PC-9 (cell line): Measurements from ENCODE around the gene U2AF1. TPM values are rescaled to one million over a fixed set of nuclear protein-coding genes. Genes with fewer than 3 reads are reported as not detected.
"Not testable (repeated sequence)": the region's sequence is repeated elsewhere in the genome, so short reads cannot be mapped to it uniquely, and the experiment has no call there.

ENCODE experiments used
- BruUV-seq: library from RNA; stranded (reverse); fragments of 400-500 nt; replicated peaks from 2 replicates; lab custom pipeline; 2021; lab: Mats Ljungman, UMichigan
- CTCF ChIA-PET: fragments of 300-600 bp; sonication (Branson Sonifier 250); formaldehyde crosslinking; loops from one replicate; lab custom pipeline; 2022; ENCODE audit warnings: antibody characterized with exemption; lab: Charles Lee
- POLR2A ChIA-PET: fragments of 300-600 bp; sonication (Branson Sonifier 250); formaldehyde crosslinking; loops from one replicate; lab custom pipeline; 2022; ENCODE audit warnings: antibody characterized with exemption; ENCODE audit not compliant: unreplicated experiment; lab: Charles Lee
- DNase-seq, 2 experiments: peaks; one replicate each; pipeline versions ENCODE4 v3.0.0 to v3.0.0-alpha.2; 2015 to 2022; ENCODE audit warnings: mixed read lengths in 1 of 2
- H2AFZ ChIP-seq: fragments of 200-600 bp; sonication (generic); 2 replicates; pipeline ENCODE4 v1.8.1; 2017; ENCODE audit warnings: antibody characterized with exemption
- H3F3A ChIP-seq: fragments of 200-600 bp; sonication (generic); 2 replicates; pipeline ENCODE4 v1.8.1; 2017; ENCODE audit warnings: antibody characterized with exemption, mild to moderate bottlenecking, low read depth; ENCODE audit not compliant: insufficient read depth
- H3K27ac ChIP-seq: fragments of 200-600 bp; sonication (generic); 2 replicates; pipeline ENCODE4 v1.6.1; 2016; ENCODE audit warnings: mixed run types
- H3K27me3 ChIP-seq: fragments of 200-600 bp; sonication (generic); 2 replicates; pipeline ENCODE4 v1.6.1; 2016; ENCODE audit warnings: low read depth, mixed run types; ENCODE audit not compliant: insufficient read depth
- H3K36me3 ChIP-seq: fragments of 200-600 bp; sonication (generic); 2 replicates; pipeline ENCODE4 v1.6.1; 2016; ENCODE audit warnings: low read depth, mixed run types
- H3K4me1 ChIP-seq: fragments of 200-600 bp; sonication (generic); replicated peaks from 2 replicates; pipeline ENCODE4 v1.6.1; 2016; ENCODE audit warnings: mixed run types; ENCODE audit not compliant: insufficient read depth
- H3K4me2 ChIP-seq: fragments of 200-600 bp; sonication (generic); 2 replicates; pipeline ENCODE4 v1.6.1; 2017; ENCODE audit warnings: mixed run types
- H3K4me3 ChIP-seq: fragments of 200-600 bp; sonication (generic); 2 replicates; pipeline ENCODE4 v1.6.1; 2016; ENCODE audit warnings: mixed run types
- H3K79me2 ChIP-seq: fragments of 200-600 bp; sonication (generic); 2 replicates; pipeline ENCODE4 v1.6.1; 2017; ENCODE audit warnings: low read depth, mixed run types
- H3K9me2 ChIP-seq: fragments of 200-600 bp; sonication (generic); 2 replicates; pipeline ENCODE4 v1.8.1; 2017; ENCODE audit warnings: mild to moderate bottlenecking; ENCODE audit not compliant: insufficient read depth
- H3K9me3 ChIP-seq: fragments of 200-600 bp; sonication (generic); 2 replicates; pipeline ENCODE4 v1.8.1; 2016; ENCODE audit warnings: low read depth; ENCODE audit not compliant: insufficient read depth
- H4K20me1 ChIP-seq: fragments of 200-600 bp; sonication (generic); 2 replicates; pipeline ENCODE4 v1.8.1; 2017; ENCODE audit not compliant: insufficient read depth
- CTCF ChIP-seq: fragments of 200-600 bp; sonication (generic); conservative IDR thresholded peaks from 2 replicates; pipeline ENCODE4 v1.6.1; 2017; ENCODE audit warnings: mixed run types, antibody characterized with exemption, mild to moderate bottlenecking, moderate library complexity
- intact Hi-C: fragments of 100-400 bp; cut with micrococcal nuclease; formaldehyde crosslinking; loops from one replicate; pipeline ENCODE4 v1.10.0; 2022; ENCODE audit not compliant: unreplicated experiment
- total RNA-seq: library from RNA; stranded (reverse); gene quantifications from 2 replicates; pipeline ENCODE4 v1.2.3, GENCODE V29; 2021

The U2AF1 gene
- total RNA-seq, 1 experiment from 2014 or later, result 48.8 TPM

DNA sequence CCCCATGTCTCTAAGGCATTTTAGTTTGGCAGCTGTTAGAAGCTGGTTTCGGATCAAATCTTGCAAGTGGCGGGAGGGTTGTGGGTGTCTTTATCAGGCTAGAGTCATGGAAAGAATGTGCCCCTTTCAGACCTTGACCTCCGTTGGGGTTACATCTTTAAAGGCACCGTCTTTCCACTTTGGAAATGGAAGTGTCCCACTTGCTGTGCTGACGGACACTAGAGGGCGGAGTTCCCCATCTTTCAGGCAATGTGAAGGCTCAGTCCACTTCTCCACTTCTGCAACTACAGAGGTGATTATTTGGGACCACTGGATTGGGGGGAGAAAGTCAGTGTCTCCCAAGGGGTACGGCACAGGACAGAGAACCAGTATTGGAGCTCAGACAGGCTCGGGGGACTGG lies 31.6 kb upstream of the U2AF1 start:
- CTCF ChIA-PET, intact Hi-C loops, H3K9me2 ChIP-seq, H3F3A ChIP-seq, BruUV-seq, H3K4me3 ChIP-seq, H3K4me2 ChIP-seq, DNase-seq, H3K36me3 ChIP-seq, H3K79me2 ChIP-seq, H3K9me3 ChIP-seq, H3K27ac ChIP-seq, H4K20me1 ChIP-seq, H3K4me1 ChIP-seq, H3K27me3 ChIP-seq, POLR2A ChIA-PET, H2AFZ ChIP-seq: not testable (repeated sequence)
- 0 out of 2 replicates have a peak, but pooled peaks have one; percentile 23 for TF ChIP-seq CTCF

GRCh38 chr21:43134520-43134919 lies 27.1 kb upstream of the U2AF1 start:
- H3K4me3 ChIP-seq, POLR2A ChIA-PET, H3K4me1 ChIP-seq, BruUV-seq, H4K20me1 ChIP-seq, H3K27ac ChIP-seq, H3K9me3 ChIP-seq, H3K79me2 ChIP-seq, H3F3A ChIP-seq, DNase-seq, H3K4me2 ChIP-seq, H3K27me3 ChIP-seq, H2AFZ ChIP-seq, H3K9me2 ChIP-seq, CTCF ChIA-PET, intact Hi-C loops, H3K36me3 ChIP-seq: not testable (repeated sequence)

DNA sequence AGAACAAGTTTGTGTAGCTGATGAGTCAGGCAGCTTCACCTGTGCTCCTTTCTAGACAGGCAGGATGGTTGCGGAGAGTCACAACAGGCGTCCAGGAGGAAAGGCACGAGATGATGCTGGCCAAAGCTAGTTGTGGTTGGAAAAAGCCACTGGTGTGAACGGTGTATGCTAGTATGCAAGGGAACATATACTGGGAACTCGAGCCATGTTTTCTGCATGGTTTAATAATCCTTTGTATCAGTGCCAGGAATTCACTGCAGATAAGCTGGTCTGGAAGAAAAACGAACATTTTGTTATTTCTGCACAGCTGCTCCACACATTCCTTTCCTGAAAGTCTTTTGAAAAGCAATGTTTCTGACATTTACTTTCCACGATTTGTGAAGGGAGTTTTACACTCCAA lies 22.7 kb upstream of the U2AF1 start:
- CTCF ChIA-PET, H3K4me3 ChIP-seq, H3K4me1 ChIP-seq, H3K27me3 ChIP-seq, DNase-seq, H2AFZ ChIP-seq, POLR2A ChIA-PET, H3F3A ChIP-seq, H3K27ac ChIP-seq, intact Hi-C loops, H3K4me2 ChIP-seq, H4K20me1 ChIP-seq, BruUV-seq, H3K9me3 ChIP-seq, H3K36me3 ChIP-seq, H3K79me2 ChIP-seq, H3K9me2 ChIP-seq: not testable (repeated sequence)

- BruUV-seq, H3K4me3 ChIP-seq, H3K79me2 ChIP-seq, H3K27me3 ChIP-seq, H4K20me1 ChIP-seq, intact Hi-C loops, H3F3A ChIP-seq, H3K27ac ChIP-seq, H3K9me2 ChIP-seq, H3K4me2 ChIP-seq, H3K4me1 ChIP-seq, H3K9me3 ChIP-seq, H3K36me3 ChIP-seq, H2AFZ ChIP-seq, CTCF ChIA-PET, DNase-seq, POLR2A ChIA-PET: not testable (repeated sequence)
Measured at GRCh38 chr21:43115956-43116355, 8.6 kb upstream of the U2AF1 start.

GRCh38 chr21:43114483-43114882 lies 7.1 kb upstream of the U2AF1 start:
- H3K27me3 ChIP-seq, CTCF ChIA-PET, H3K79me2 ChIP-seq, H3K36me3 ChIP-seq, H3F3A ChIP-seq, H2AFZ ChIP-seq, H3K9me2 ChIP-seq, H3K4me2 ChIP-seq, H3K4me3 ChIP-seq, BruUV-seq, H3K27ac ChIP-seq, DNase-seq, intact Hi-C loops, POLR2A ChIA-PET, H3K9me3 ChIP-seq, H3K4me1 ChIP-seq, H4K20me1 ChIP-seq: not testable (repeated sequence)

GRCh38 chr21:43109006-43109405 lies 1.6 kb upstream of the U2AF1 start:
- H3K9me3 ChIP-seq, H4K20me1 ChIP-seq, H3K9me2 ChIP-seq, H3K36me3 ChIP-seq, DNase-seq, H3K27me3 ChIP-seq, CTCF ChIA-PET, H2AFZ ChIP-seq, H3K4me1 ChIP-seq, BruUV-seq, POLR2A ChIA-PET, H3K4me3 ChIP-seq, H3K27ac ChIP-seq, intact Hi-C loops, H3K79me2 ChIP-seq, H3F3A ChIP-seq, H3K4me2 ChIP-seq: not testable (repeated sequence)

GRCh38 chr21:43108177-43108576 lies 807 bp upstream of the U2AF1 start:
- POLR2A ChIA-PET, H3K9me2 ChIP-seq, H4K20me1 ChIP-seq, H3K79me2 ChIP-seq, H3F3A ChIP-seq, H3K9me3 ChIP-seq, DNase-seq, H3K4me2 ChIP-seq, H3K4me1 ChIP-seq, H2AFZ ChIP-seq, H3K4me3 ChIP-seq, intact Hi-C loops, H3K36me3 ChIP-seq, H3K27me3 ChIP-seq, CTCF ChIA-PET, H3K27ac ChIP-seq: not testable (repeated sequence)
- TSS peak; percentile 42 for BruUV-seq
